GM13976 (cell line): ENCODE measurements around the gene LOXHD1.

Source experiments
- DNase-seq: peaks from one replicate; pipeline ENCODE4 v3.0.0; 2012; ENCODE audit warnings: low spot score
- CTCF ChIP-seq: IDR thresholded peaks from 2 replicates; pipeline ENCODE4 v1.5.1; 2012; ENCODE audit warnings: borderline replicate concordance, mild to moderate bottlenecking; ENCODE audit not compliant: insufficient read depth; ENCODE audit errors: extremely low read depth, missing control alignments, control extremely low read depth
- in situ Hi-C: fragments of 300-500 bp; cut with MboI; formaldehyde crosslinking; loops from one replicate; pipeline ENCODE4 v1.12.0; 2022; ENCODE audit warnings: low sequenced_read_pairs, mixed read lengths, inconsistent platforms; ENCODE audit not compliant: unreplicated experiment

Gene LOXHD1

GRCh38 chr18:46657115-46657955 is at the start of gene LOXHD1:
LOXHD1 (minus strand) TSS chr18:46657220; CDS start chr18:46657033, 187 bp downstream.
- in situ Hi-C loops, result loop anchor here (10.0 kb wide), 1 partner anchor 383 kb away; no protein-coding TSS in a partner anchor
- no peak for DNase-seq
- TF ChIP-seq CTCF, result no peak

- in situ Hi-C loops, result no loop called here
- no peak for TF ChIP-seq CTCF
- DNase-seq, result no peak
These were observed 48.5 kb upstream of the LOXHD1 start for GRCh38 chr18:46705521-46705920.

- no peak for DNase-seq
- TF ChIP-seq CTCF, result no peak
- in situ Hi-C loops, result no loop called here
These were observed 47.8 kb upstream of the LOXHD1 start for GRCh38 chr18:46704816-46705215.

- in situ Hi-C loops, result no loop called here
- DNase-seq, result no peak
- no peak for TF ChIP-seq CTCF
These were observed 47.2 kb upstream of the LOXHD1 start for GRCh38 chr18:46704189-46704588.

GRCh38 chr18:46702471-46702870 is 45.5 kb upstream of the LOXHD1 start:
- in situ Hi-C loops, result no loop called here
- DNase-seq, result no peak
- TF ChIP-seq CTCF, result no peak

- no peak for DNase-seq
- no peak for TF ChIP-seq CTCF
- in situ Hi-C loops, result no loop called here
These were observed 43.2 kb upstream of the LOXHD1 start for GRCh38 chr18:46700066-46700824.
